Measurements from ENCODE around the gene TOP2A.
"Not testable (repeated sequence)": the region's sequence is repeated elsewhere in the genome, so short reads cannot be mapped to it uniquely, and the experiment has no call there.

TOP2A gene

GRCh38 chr17:40375786-40376185 is 41.9 kb downstream of the TOP2A start:
- not testable (repeated sequence) for DNase-seq (ENCODE audit: low spot score)

GRCh38 chr17:40374821-40375498 is 42.7 kb downstream of the TOP2A start:
- no peak for DNase-seq (ENCODE audit: low spot score)

- DNase-seq (ENCODE audit: low spot score) = no peak
Measured at GRCh38 chr17:40373999-40374398, 43.7 kb downstream of the TOP2A start.

- peak; percentile 46 for DNase-seq (ENCODE audit: low spot score)
Measured at GRCh38 chr17:40373324-40373723, 44.4 kb downstream of the TOP2A start.

GRCh38 chr17:40372644-40373043 is 45.1 kb downstream of the TOP2A start:
- DNase-seq (ENCODE audit: low spot score) = not testable (repeated sequence)

- no peak for DNase-seq (ENCODE audit: low spot score)
Measured at GRCh38 chr17:40372031-40372430, 45.7 kb downstream of the TOP2A start.

- no peak for DNase-seq (ENCODE audit: low spot score)
Measured at GRCh38 chr17:40371261-40371929, 46.3 kb downstream of the TOP2A start.

GRCh38 chr17:40369923-40370322 is 47.8 kb downstream of the TOP2A start:
- DNase-seq (ENCODE audit: low spot score) = no peak

GRCh38 chr17:40367728-40368127 is 50.0 kb downstream of the TOP2A start:
- not testable (repeated sequence) for DNase-seq (ENCODE audit: low spot score)

- no peak for DNase-seq (ENCODE audit: low spot score)
Measured at GRCh38 chr17:40366861-40367518, 50.7 kb downstream of the TOP2A start.

GRCh38 chr17:40366076-40366860 is 51.4 kb downstream of the TOP2A start:
- DNase-seq (ENCODE audit: low spot score) = no peak

GRCh38 chr17:40364906-40365305 is 52.8 kb downstream of the TOP2A start:
- DNase-seq (ENCODE audit: low spot score) = no peak

GRCh38 chr17:40364121-40364861 is 53.4 kb downstream of the TOP2A start, which contains the start of gene GJD3:
TSS of gene GJD3 (minus strand) at chr17:40364737. CDS start at chr17:40363815, 922 bp downstream.
- peak; percentile 47 for DNase-seq (ENCODE audit: low spot score)

- peak; percentile 23 for DNase-seq (ENCODE audit: low spot score)
Measured at GRCh38 chr17:40363111-40363827, 54.4 kb downstream of the TOP2A start.

- DNase-seq (ENCODE audit: low spot score) = peak; percentile 85
Measured at GRCh38 chr17:40362696-40363110, 55.0 kb downstream of the TOP2A start.

- no peak for DNase-seq (ENCODE audit: low spot score)
Measured at GRCh38 chr17:40361925-40362695, 55.6 kb downstream of the TOP2A start.

- no peak for DNase-seq (ENCODE audit: low spot score)
Measured at GRCh38 chr17:40361063-40361924, 56.4 kb downstream of the TOP2A start.

GRCh38 chr17:40360091-40360490 is 57.6 kb downstream of the TOP2A start:
- DNase-seq (ENCODE audit: low spot score) = no peak
